ENCODE measurements around the gene RUVBL1. TPM values are rescaled to one million over a fixed set of nuclear protein-coding genes. Genes with fewer than 3 reads are reported as not detected.

RUVBL1 gene
- total and polyA plus RNA-seq, 10 of the 15 experiments (the other 5 are each of a cell fraction or from before 2014, with no cell fraction given): 15.2 to 142 (median 84.2) TPM

- Histone ChIP-seq H3K9me3 (replicated peaks; ENCODE audit: control insufficient read depth, insufficient read depth, low read length) (no peaks in the 10 kb centered on the region), H3K36me3 (ENCODE audit: control insufficient read depth in 2 of 2, insufficient read depth in 2 of 2, low read length in 1 of 2) (peaks cover 22 to 26% of the 10 kb centered on the region in 2 experiments; a peak in 3 of 4 replicates), H4K20me1 (ENCODE audit: control insufficient read depth, insufficient read depth) (0 out of 2 replicates have a peak, but pooled peaks cover 3% of the 10 kb centered on the region), H2AFZ (ENCODE audit: control insufficient read depth, low read depth, low read length) (no peak overlapping the region), H3K4me2 (ENCODE audit: control insufficient read depth, insufficient read depth) (peak overlapping the region; percentile 75; the same call in 1 of the 2 replicates), H3K4me1 (ENCODE audit: control insufficient read depth, insufficient read depth, low read length) (peaks cover 4% of the 10 kb centered on the region), H3K79me2 (ENCODE audit: control insufficient read depth, insufficient read depth, low read length) (no peaks in the 10 kb centered on the region), H3K9ac (ENCODE audit: control insufficient read depth, insufficient read depth, low read length) (no peak overlapping the region), H3K27ac (ENCODE audit: control insufficient read depth, insufficient read depth) (no peak overlapping the region), H3K27me3 (replicated peaks in 1 of 2; ENCODE audit: control insufficient read depth in 2 of 2, insufficient read depth in 2 of 2, low read length in 1 of 2) (no peaks in the 10 kb centered on the region), H3K4me3 (no peak overlapping the region; the same call in 1 of the 2 replicates)
- POLR2A ChIA-PET: no interaction called here
- ATAC-seq (no peak; the same call in 2 of the 3 replicates), DNase-seq (ENCODE audit: low read depth, low spot score) (no peak), FAIRE-seq (no peak)
- CTCF ChIA-PET: interaction anchor here (0.9 to 2.6 kb wide), 5 partner anchors 9 to 59 kb away, joined by 3 to 13 read pairs (median 4); no protein-coding TSS in a partner anchor
- no TSS peak for BruUV-seq (replicated peaks)
- intact Hi-C loops (cut with micrococcal nuclease; ENCODE audit: unreplicated experiment): loop anchor here (2.0 kb wide), 1 partner anchor 58 kb away; no protein-coding TSS in a partner anchor
- SMC1A ChIA-PET (ENCODE audit: uncharacterized antibody, unreplicated experiment): no interaction called here
- 34% methylated on average over 7 of the region's 7 CpGs for WGBS (ENCODE audit: insufficient coverage, insufficient replicate concordance, low lambda C conversion rate, missing lambda C conversion rate)
- TF ChIP-seq GABPA (IDR thresholded peaks at IDR 0.05; ENCODE audit: low read depth): no peak
- TF ChIP-seq DPF2 (IDR thresholded peaks at IDR 0.05): no peak
- no peak for TF ChIP-seq NFIC (IDR thresholded peaks at IDR 0.05; ENCODE audit: low read depth, low read length)
- no peak for TF ChIP-seq SREBF1 (IDR thresholded peaks at IDR 0.05; ENCODE audit: low read length)
- TF ChIP-seq MXI1 (IDR thresholded peaks at IDR 0.05; ENCODE audit: low read depth, low read length): no peak
- TF ChIP-seq IKZF1 (conservative IDR thresholded peaks at IDR 0.05): no peak
- TF ChIP-seq ESRRA (IDR thresholded peaks at IDR 0.05; ENCODE audit: low read length): no peak
- no peak for TF ChIP-seq BMI1 (IDR thresholded peaks at IDR 0.05; ENCODE audit: borderline replicate concordance)
- TF ChIP-seq NFXL1 (IDR thresholded peaks at IDR 0.05; ENCODE audit: borderline replicate concordance): no peak
- RAD21 ChIA-PET (ENCODE audit: unreplicated experiment): no interaction called here
- in situ Hi-C loops (cut with MboI): loop anchor here (25.0 kb wide), 1 partner anchor 537 kb away; no protein-coding TSS in a partner anchor
Observed at GRCh38 chr3:128074851-128075521, 48.6 kb downstream of the RUVBL1 start.
